Measurements from ENCODE around the gene LGALS3BP.

DNA sequence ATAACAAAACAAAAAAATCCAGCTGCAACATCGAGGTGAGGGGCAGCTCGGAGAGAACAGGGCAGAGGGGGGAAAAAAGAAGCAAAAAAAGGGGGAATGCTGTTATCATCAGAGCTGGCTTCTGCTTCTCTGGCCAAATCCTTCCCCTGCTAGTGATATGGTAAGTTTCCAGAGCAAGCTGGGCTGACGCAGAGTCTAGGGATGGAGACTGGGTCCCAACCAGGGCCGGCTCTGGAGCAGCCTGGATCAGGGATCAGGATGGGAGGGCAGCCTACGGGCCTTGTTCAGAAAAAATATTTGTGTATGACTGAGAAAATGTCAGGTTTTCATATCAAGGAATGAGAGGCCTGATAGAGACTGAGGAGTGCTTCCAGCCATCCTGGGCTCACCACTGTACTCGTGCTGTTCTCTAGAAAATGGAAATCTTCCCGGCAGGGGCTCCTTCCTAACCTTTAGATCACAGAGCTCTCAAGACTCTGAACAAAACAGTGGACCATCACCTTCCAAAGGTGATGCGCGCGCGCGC lies 43.5 kb upstream of the LGALS3BP start:
- TF ChIP-seq, protein P1, sequence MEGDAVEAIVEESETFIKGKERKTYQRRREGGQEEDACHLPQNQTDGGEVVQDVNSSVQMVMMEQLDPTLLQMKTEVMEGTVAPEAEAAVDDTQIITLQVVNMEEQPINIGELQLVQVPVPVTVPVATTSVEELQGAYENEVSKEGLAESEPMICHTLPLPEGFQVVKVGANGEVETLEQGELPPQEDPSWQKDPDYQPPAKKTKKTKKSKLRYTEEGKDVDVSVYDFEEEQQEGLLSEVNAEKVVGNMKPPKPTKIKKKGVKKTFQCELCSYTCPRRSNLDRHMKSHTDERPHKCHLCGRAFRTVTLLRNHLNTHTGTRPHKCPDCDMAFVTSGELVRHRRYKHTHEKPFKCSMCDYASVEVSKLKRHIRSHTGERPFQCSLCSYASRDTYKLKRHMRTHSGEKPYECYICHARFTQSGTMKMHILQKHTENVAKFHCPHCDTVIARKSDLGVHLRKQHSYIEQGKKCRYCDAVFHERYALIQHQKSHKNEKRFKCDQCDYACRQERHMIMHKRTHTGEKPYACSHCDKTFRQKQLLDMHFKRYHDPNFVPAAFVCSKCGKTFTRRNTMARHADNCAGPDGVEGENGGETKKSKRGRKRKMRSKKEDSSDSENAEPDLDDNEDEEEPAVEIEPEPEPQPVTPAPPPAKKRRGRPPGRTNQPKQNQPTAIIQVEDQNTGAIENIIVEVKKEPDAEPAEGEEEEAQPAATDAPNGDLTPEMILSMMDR (IDR thresholded peaks at IDR 0.05) = no peak
- no peak for TF ChIP-seq POLR2A (IDR thresholded peaks at IDR 0.05)

Data from body of pancreas (tissue), 4 donors.